Liver (tissue), 9 donors: ENCODE data around the gene PSRC1. TPM values are rescaled to one million over a fixed set of nuclear protein-coding genes. Genes with fewer than 3 reads are reported as not detected.

ENCODE experiments used
- DNase-seq: peaks from one replicate; pipeline ENCODE4 v3.0.0-alpha.2; 2017; ENCODE audit warnings: low spot score
- H3K27ac ChIP-seq, 2 donors: one replicate each; pipeline ENCODE4 v1.7.0; 2013; ENCODE audit warnings: inconsistent platforms in 2 of 2, low read length in 2 of 2, control low read depth in 1 of 2, low read depth in 1 of 2, mild to moderate bottlenecking in 1 of 2
- H3K27me3 ChIP-seq, 4 donors: one replicate each; pipeline versions ENCODE4 v1.6.1 to v1.7.0; 2013; ENCODE audit warnings: low read length in 3 of 4, inconsistent platforms in 1 of 4, mild to moderate bottlenecking in 1 of 4, moderate library complexity in 1 of 4; ENCODE audit not compliant: control insufficient read depth in 4 of 4, insufficient read depth in 4 of 4
- H3K36me3 ChIP-seq, 4 donors: one replicate each; pipeline versions ENCODE4 v1.6.1 to v1.7.0; 2013; ENCODE audit warnings: low read length in 3 of 4, mild to moderate bottlenecking in 3 of 4, low read depth in 1 of 4, moderate library complexity in 1 of 4; ENCODE audit not compliant: control insufficient read depth in 4 of 4, insufficient read depth in 3 of 4
- H3K4me1 ChIP-seq, 4 donors: one replicate each; pipeline versions ENCODE4 v1.6.1 to v1.7.0; 2013; ENCODE audit warnings: low read length in 3 of 4, mild to moderate bottlenecking in 3 of 4, moderate library complexity in 1 of 4; ENCODE audit not compliant: control insufficient read depth in 4 of 4, insufficient read depth in 4 of 4
- H3K4me3 ChIP-seq, 3 donors: one replicate each; pipeline versions ENCODE4 v1.6.1 to v1.7.0; 2013; ENCODE audit warnings: low read length in 3 of 3, control low read depth in 1 of 3, low read depth in 1 of 3, mild to moderate bottlenecking in 1 of 3
- H3K9ac ChIP-seq, 2 donors: one replicate each; pipeline ENCODE4 v1.7.0; 2013; ENCODE audit warnings: low read length in 2 of 2, mild to moderate bottlenecking in 2 of 2, moderate library complexity in 2 of 2, control low read depth in 1 of 2, low read depth in 1 of 2
- H3K9me3 ChIP-seq, 4 donors: one replicate each; pipeline versions ENCODE4 v1.6.1 to v1.7.0; 2013; ENCODE audit warnings: low read length in 3 of 4; ENCODE audit not compliant: control insufficient read depth in 4 of 4
- ATF3 ChIP-seq: IDR thresholded peaks from 2 replicates; pipeline ENCODE4 v1.6.1; 2016; ENCODE audit warnings: antibody characterized with exemption
- EGR1 ChIP-seq, 2 donors: IDR thresholded peaks; 2 replicates each; pipeline ENCODE4 v1.6.1; 2016 to 2018; ENCODE audit warnings: antibody characterized with exemption in 2 of 2, low read depth in 2 of 2
- FOXA1 ChIP-seq: IDR thresholded peaks from 2 replicates; pipeline ENCODE4 v1.6.1; 2016; ENCODE audit warnings: antibody characterized with exemption
- FOXA2 ChIP-seq: IDR thresholded peaks from 2 replicates; pipeline ENCODE4 v1.6.1; 2016; ENCODE audit warnings: antibody characterized with exemption
- GABPA ChIP-seq, 2 donors: IDR thresholded peaks in 1 of 2; conservative IDR thresholded peaks in 1 of 2; 2 replicates each; pipeline ENCODE4 v1.6.1; 2016; ENCODE audit warnings: antibody characterized with exemption in 2 of 2, mild to moderate bottlenecking in 1 of 2, moderate library complexity in 1 of 2
- HNF4A ChIP-seq, 2 donors: conservative IDR thresholded peaks; 2 replicates each; pipeline ENCODE4 v1.6.1; 2016; ENCODE audit warnings: antibody characterized with exemption in 2 of 2, mild to moderate bottlenecking in 2 of 2
- HNF4G ChIP-seq: IDR thresholded peaks from 2 replicates; pipeline ENCODE4 v1.6.1; 2016; ENCODE audit warnings: antibody characterized with exemption
- JUND ChIP-seq, 2 donors: IDR thresholded peaks; 2 replicates each; pipeline ENCODE4 v1.6.1; 2016; ENCODE audit warnings: antibody characterized with exemption in 2 of 2
- NR2F2 ChIP-seq: IDR thresholded peaks from 2 replicates; pipeline ENCODE4 v1.6.1; 2016; ENCODE audit warnings: antibody characterized with exemption
- RAD21 ChIP-seq, 2 donors: IDR thresholded peaks; 2 replicates each; pipeline ENCODE4 v1.6.1; 2016; ENCODE audit warnings: antibody characterized with exemption in 2 of 2, mild to moderate bottlenecking in 2 of 2
- REST ChIP-seq: IDR thresholded peaks from 2 replicates; pipeline ENCODE4 v1.6.1; 2016; ENCODE audit warnings: antibody characterized with exemption, mild to moderate bottlenecking
- RXRA ChIP-seq, 2 donors: IDR thresholded peaks; 2 replicates each; pipeline ENCODE4 v1.6.1; 2017 to 2018; ENCODE audit warnings: antibody characterized with exemption in 2 of 2, mild to moderate bottlenecking in 1 of 2
- SP1 ChIP-seq: IDR thresholded peaks from 2 replicates; pipeline ENCODE4 v1.6.1; 2018; ENCODE audit warnings: antibody characterized with exemption, mild to moderate bottlenecking
- TAF1 ChIP-seq: conservative IDR thresholded peaks from 2 replicates; pipeline ENCODE4 v1.6.1; 2016; ENCODE audit warnings: antibody characterized with exemption, mild to moderate bottlenecking
- YY1 ChIP-seq: IDR thresholded peaks from 2 replicates; pipeline ENCODE4 v1.6.1; 2016; ENCODE audit warnings: antibody characterized with exemption, mild to moderate bottlenecking
- WGBS: extraction: QIAGEN DNeasy Blood & Tissue Kit; methylation state at CpG from one replicate; pipeline ENCODE4 v1.1.7; 2013; 5-methylcytosine and 5-hydroxymethylcytosine counted together
- polyA plus RNA-seq, 2 donors: library from polyadenylated mRNA; stranded (reverse) in 1 of 2; unstranded in 1 of 2; fragments of 200-250 nt in 1 of 2; fragments of >200 nt in 1 of 2; fragmentation: Nextera tagmentation in 1 of 2; extraction: Ambion mirVana in 1 of 2; gene quantifications; one replicate each; pipeline versions ENCODE4 v1.2.1 to v1.2.3, GENCODE V29; 2013 to 2015
- total RNA-seq, 2 donors: library from RNA; depleted of rRNA; stranded (reverse); fragments of >200 nt; gene quantifications; one replicate each; pipeline ENCODE4 v1.2.3, GENCODE V29; 2014
- TF ChIP-seq, protein P1 (sequence below): fragments of 150-350 bp; IDR thresholded peaks from 2 replicates; pipeline ENCODE4 v1.5.1; 2017; ENCODE audit warnings: improper control_type of control experiment, low read depth, low read length; ENCODE audit not compliant: missing input control
- TF ChIP-seq, protein P2 (sequence below): IDR thresholded peaks from 2 replicates; pipeline ENCODE4 v1.6.1; 2016; ENCODE audit warnings: antibody characterized with exemption
- TF ChIP-seq, protein P3 (sequence below): IDR thresholded peaks from 2 replicates; pipeline ENCODE4 v1.6.1; 2016; ENCODE audit warnings: antibody characterized with exemption
- donor health status: healthy.
- donor health status: healthy.
- donor health status: healthy.
- donor health status: healthy.
- donor health status: healthy.

The PSRC1 gene
- total and polyA plus RNA-seq, 4 donors = 0.25 to 2.6 (median 1.1) TPM

- H3K9ac ChIP-seq = no peak overlapping the region
- WGBS = 48% methylated on average over 29 of the region's 29 CpGs
- no peaks in the 10 kb centered on the region for H3K4me1 ChIP-seq
- H3K27me3 ChIP-seq = no peaks in the 10 kb centered on the region
- H3K27ac ChIP-seq = no peak overlapping the region
- TF ChIP-seq RAD21 (IDR thresholded peaks at IDR 0.05) (peak; percentile 98 to 100), HNF4A (conservative IDR thresholded peaks at IDR 0.05) (peak; percentile 14 to 42), RXRA (IDR thresholded peaks at IDR 0.05) (peak in 1 of 2 donors; percentile 77), GABPA (IDR thresholded peaks at IDR 0.05 in 1 of 2, conservative IDR thresholded peaks at IDR 0.05 in 1 of 2) (no peak), SP1 (peak; percentile 53), TAF1 (no peak), NR2F2 (peak; percentile 17), YY1 (no peak)
- TF ChIP-seq, protein P1, sequence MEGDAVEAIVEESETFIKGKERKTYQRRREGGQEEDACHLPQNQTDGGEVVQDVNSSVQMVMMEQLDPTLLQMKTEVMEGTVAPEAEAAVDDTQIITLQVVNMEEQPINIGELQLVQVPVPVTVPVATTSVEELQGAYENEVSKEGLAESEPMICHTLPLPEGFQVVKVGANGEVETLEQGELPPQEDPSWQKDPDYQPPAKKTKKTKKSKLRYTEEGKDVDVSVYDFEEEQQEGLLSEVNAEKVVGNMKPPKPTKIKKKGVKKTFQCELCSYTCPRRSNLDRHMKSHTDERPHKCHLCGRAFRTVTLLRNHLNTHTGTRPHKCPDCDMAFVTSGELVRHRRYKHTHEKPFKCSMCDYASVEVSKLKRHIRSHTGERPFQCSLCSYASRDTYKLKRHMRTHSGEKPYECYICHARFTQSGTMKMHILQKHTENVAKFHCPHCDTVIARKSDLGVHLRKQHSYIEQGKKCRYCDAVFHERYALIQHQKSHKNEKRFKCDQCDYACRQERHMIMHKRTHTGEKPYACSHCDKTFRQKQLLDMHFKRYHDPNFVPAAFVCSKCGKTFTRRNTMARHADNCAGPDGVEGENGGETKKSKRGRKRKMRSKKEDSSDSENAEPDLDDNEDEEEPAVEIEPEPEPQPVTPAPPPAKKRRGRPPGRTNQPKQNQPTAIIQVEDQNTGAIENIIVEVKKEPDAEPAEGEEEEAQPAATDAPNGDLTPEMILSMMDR = peak; percentile 100
- no peaks in the 10 kb centered on the region for H3K36me3 ChIP-seq
- DNase-seq = peak; percentile 85
- no peak overlapping the region for H3K4me3 ChIP-seq
- no peaks in the 10 kb centered on the region for H3K9me3 ChIP-seq
Measured at GRCh38 chr1:109263597-109264378, 19.2 kb downstream of the PSRC1 start.

- H3K4me1 ChIP-seq = no peaks in the 10 kb centered on the region
- TF ChIP-seq REST (no peak), NR2F2 (no peak), HNF4G (no peak), SP1 (no peak), EGR1 (IDR thresholded peaks at IDR 0.05; ENCODE audit: low read depth in 2 of 2) (no peak), HNF4A (conservative IDR thresholded peaks at IDR 0.05) (no peak), RXRA (IDR thresholded peaks at IDR 0.05) (no peak), TAF1 (no peak), FOXA1 (no peak), JUND (IDR thresholded peaks at IDR 0.05) (no peak), RAD21 (IDR thresholded peaks at IDR 0.05) (no peak), GABPA (IDR thresholded peaks at IDR 0.05 in 1 of 2, conservative IDR thresholded peaks at IDR 0.05 in 1 of 2) (no peak), YY1 (no peak), FOXA2 (no peak), ATF3 (no peak)
- TF ChIP-seq, protein P2, sequence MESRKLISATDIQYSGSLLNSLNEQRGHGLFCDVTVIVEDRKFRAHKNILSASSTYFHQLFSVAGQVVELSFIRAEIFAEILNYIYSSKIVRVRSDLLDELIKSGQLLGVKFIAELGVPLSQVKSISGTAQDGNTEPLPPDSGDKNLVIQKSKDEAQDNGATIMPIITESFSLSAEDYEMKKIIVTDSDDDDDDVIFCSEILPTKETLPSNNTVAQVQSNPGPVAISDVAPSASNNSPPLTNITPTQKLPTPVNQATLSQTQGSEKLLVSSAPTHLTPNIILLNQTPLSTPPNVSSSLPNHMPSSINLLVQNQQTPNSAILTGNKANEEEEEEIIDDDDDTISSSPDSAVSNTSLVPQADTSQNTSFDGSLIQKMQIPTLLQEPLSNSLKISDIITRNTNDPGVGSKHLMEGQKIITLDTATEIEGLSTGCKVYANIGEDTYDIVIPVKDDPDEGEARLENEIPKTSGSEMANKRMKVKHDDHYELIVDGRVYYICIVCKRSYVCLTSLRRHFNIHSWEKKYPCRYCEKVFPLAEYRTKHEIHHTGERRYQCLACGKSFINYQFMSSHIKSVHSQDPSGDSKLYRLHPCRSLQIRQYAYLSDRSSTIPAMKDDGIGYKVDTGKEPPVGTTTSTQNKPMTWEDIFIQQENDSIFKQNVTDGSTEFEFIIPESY = no peak
- TF ChIP-seq, protein P1 = no peak
- TF ChIP-seq, protein P3, sequence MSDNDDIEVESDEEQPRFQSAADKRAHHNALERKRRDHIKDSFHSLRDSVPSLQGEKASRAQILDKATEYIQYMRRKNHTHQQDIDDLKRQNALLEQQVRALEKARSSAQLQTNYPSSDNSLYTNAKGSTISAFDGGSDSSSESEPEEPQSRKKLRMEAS = no peak
- no peak overlapping the region for H3K27ac ChIP-seq
- H3K4me3 ChIP-seq = no peak overlapping the region
- H3K9ac ChIP-seq = no peak overlapping the region
- no peaks in the 10 kb centered on the region for H3K27me3 ChIP-seq
- H3K36me3 ChIP-seq = no peaks in the 10 kb centered on the region
- no peaks in the 10 kb centered on the region for H3K9me3 ChIP-seq
- no peak for DNase-seq
- WGBS = 71% methylated on average over 12 of the region's 12 CpGs
Measured at GRCh38 chr1:109263234-109263596, 19.7 kb downstream of the PSRC1 start.
